ENCODE results near the gene TAX1BP3.

Gene TAX1BP3

DNA sequence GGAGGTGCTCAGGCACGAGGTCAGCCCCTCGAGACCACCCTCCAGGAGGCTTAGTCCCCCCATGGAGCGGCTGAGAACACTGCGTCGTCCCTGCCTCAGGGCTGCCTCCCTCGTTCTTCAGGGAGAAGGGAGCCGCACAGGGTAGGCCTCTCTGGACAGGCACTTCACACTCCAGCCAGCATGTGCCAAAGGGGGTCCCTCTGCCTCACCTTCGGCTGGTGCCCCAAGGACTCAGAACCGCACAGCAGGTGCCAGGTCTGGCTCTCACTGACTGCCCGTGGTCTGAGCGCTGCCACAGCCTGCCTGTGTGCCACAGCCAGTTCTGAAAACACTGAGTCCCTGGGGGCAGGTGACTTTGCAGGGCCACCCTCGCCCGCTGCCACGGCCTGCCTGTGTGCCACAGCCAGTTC is 20.5 kb upstream of the TAX1BP3 start:
- H3K4me3 ChIP-seq (replicated peaks; ENCODE audit: low read depth, low read length), result no peak overlapping the region
- no peak for TF ChIP-seq CTCF (IDR thresholded peaks at IDR 0.05; ENCODE audit: low read depth, low read length, missing control alignments)
- DNase-seq (ENCODE audit: extremely low read depth, low read depth), result no peak

- DNase-seq (ENCODE audit: extremely low read depth, low read depth), result no peak
- no peak for TF ChIP-seq CTCF (IDR thresholded peaks at IDR 0.05; ENCODE audit: low read depth, low read length, missing control alignments)
- H3K4me3 ChIP-seq (replicated peaks; ENCODE audit: low read depth, low read length), result no peak overlapping the region
Measured at GRCh38 chr17:3688027-3688553, 19.7 kb upstream of the TAX1BP3 start.

DNA sequence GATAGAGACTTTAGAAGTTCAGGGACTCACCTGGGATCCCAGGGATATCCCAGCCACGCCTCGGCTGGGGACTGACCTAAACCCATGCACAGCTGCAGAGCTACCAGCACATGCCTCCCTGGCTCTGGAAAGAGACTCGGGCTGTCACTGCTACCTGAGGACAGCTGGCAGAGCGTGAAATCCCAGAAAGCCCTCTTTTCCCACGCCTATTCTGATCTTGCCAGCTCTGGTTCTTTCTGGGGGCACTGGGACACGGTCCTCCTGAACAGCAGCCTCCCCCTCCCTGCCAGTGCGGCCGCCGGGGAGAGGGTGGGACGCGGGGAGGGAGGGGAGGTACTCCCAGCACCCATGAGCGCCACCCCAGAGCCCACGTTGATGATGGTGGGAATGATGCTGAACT is 16.8 kb upstream of the TAX1BP3 start:
- TF ChIP-seq CTCF (IDR thresholded peaks at IDR 0.05; ENCODE audit: low read depth, low read length, missing control alignments), result no peak
- no peak for DNase-seq (ENCODE audit: extremely low read depth, low read depth)
- H3K4me3 ChIP-seq (replicated peaks; ENCODE audit: low read depth, low read length), result no peak overlapping the region

GRCh38 chr17:3683054-3683511 is 14.7 kb upstream of the TAX1BP3 start:
- peak; percentile 97 for TF ChIP-seq CTCF (IDR thresholded peaks at IDR 0.05; ENCODE audit: low read depth, low read length, missing control alignments)
- H3K4me3 ChIP-seq (replicated peaks; ENCODE audit: low read depth, low read length), result no peak overlapping the region
- DNase-seq (ENCODE audit: extremely low read depth, low read depth), result no peak

GRCh38 chr17:3682033-3682432 is 13.7 kb upstream of the TAX1BP3 start:
- TF ChIP-seq CTCF (IDR thresholded peaks at IDR 0.05; ENCODE audit: low read depth, low read length, missing control alignments), result no peak
- DNase-seq (ENCODE audit: extremely low read depth, low read depth), result no peak
- no peak overlapping the region for H3K4me3 ChIP-seq (replicated peaks; ENCODE audit: low read depth, low read length)

- no peak overlapping the region for H3K4me3 ChIP-seq (replicated peaks; ENCODE audit: low read depth, low read length)
- TF ChIP-seq CTCF (IDR thresholded peaks at IDR 0.05; ENCODE audit: low read depth, low read length, missing control alignments), result no peak
- no peak for DNase-seq (ENCODE audit: extremely low read depth, low read depth)
Measured at GRCh38 chr17:3681565-3681964, 13.2 kb upstream of the TAX1BP3 start.

GRCh38 chr17:3681057-3681456 is 12.7 kb upstream of the TAX1BP3 start:
- no peak for DNase-seq (ENCODE audit: extremely low read depth, low read depth)
- TF ChIP-seq CTCF (IDR thresholded peaks at IDR 0.05; ENCODE audit: low read depth, low read length, missing control alignments), result no peak
- no peak overlapping the region for H3K4me3 ChIP-seq (replicated peaks; ENCODE audit: low read depth, low read length)
